HepG2 (cell line): ENCODE data around the gene HS3ST3A1. TPM values are rescaled to one million over a fixed set of nuclear protein-coding genes. Genes with fewer than 3 reads are reported as not detected.

Experiments used
- ATAC-seq: fragments of 200-7000 bp; cut with Tn5 transposase; 3 replicates; pipeline ENCODE4 v1.9.1; 2020; ENCODE audit warnings: mild to moderate bottlenecking, moderate library complexity
- BruUV-seq: library from RNA; stranded (reverse); fragments of 400-500 nt; replicated peaks from 2 replicates; lab custom pipeline; 2021; lab: Mats Ljungman, UMichigan
- CTCF ChIA-PET: fragments of 300-600 bp; formaldehyde crosslinking; extraction: SDS; loops from one replicate; lab custom pipeline; 2021; ENCODE audit warnings: low total read pairs, inconsistent platforms, low intra/inter-chr PET ratio; lab: Yijun Ruan, JAX
- POLR2A ChIA-PET: fragments of 350-600 bp; sonication (Branson Sonifier 250); formaldehyde crosslinking; loops from one replicate; lab custom pipeline; 2020; ENCODE audit warnings: antibody characterized with exemption, inconsistent platforms; lab: Yijun Ruan, JAX
- DNase-seq: peaks from one replicate; pipeline ENCODE4 v3.0.0-alpha.2; 2015; ENCODE audit warnings: low spot score
- FAIRE-seq: peaks from 3 replicates; lab custom pipeline; 2011; peaks lifted over from hg19 to GRCh38; lab: Jason Lieb, UNC
- H2AFZ ChIP-seq: one replicate; pipeline ENCODE4 v1.6.1; 2011; ENCODE audit warnings: low read length, inconsistent platforms
- H3K27ac ChIP-seq: fragments of 300-600 bp; 3 replicates; pipeline ENCODE4 v1.8.0; 2011; ENCODE audit warnings: mixed run types, mild to moderate bottlenecking, mixed read lengths, low read length, inconsistent platforms; ENCODE audit not compliant: insufficient read depth; ENCODE audit errors: extremely low read length
- H3K27me3 ChIP-seq, 2 experiments: fragments of 200-600 bp in 1 of 2; 2 replicates in 1 of 2; 3 replicates in 1 of 2; pipeline versions ENCODE4 v1.6.0 to v1.8.0; 2011; ENCODE audit warnings: low read length in 2 of 2, mild to moderate bottlenecking in 2 of 2, moderate library complexity in 2 of 2, inconsistent platforms in 1 of 2; ENCODE audit not compliant: insufficient read depth in 2 of 2, control insufficient read depth in 1 of 2
- H3K36me3 ChIP-seq, 2 experiments: fragments of 200-600 bp in 1 of 2; replicated peaks in 1 of 2; 2 replicates in 1 of 2; 3 replicates in 1 of 2; pipeline versions ENCODE4 v1.5.1 to v1.8.0; 2011; ENCODE audit warnings: low read length in 2 of 2, inconsistent platforms in 1 of 2; ENCODE audit not compliant: insufficient read depth in 2 of 2, control insufficient read depth in 1 of 2
- H3K4me1 ChIP-seq: 2 replicates; pipeline ENCODE4 v1.5.1; 2012; ENCODE audit warnings: low read length, inconsistent platforms; ENCODE audit not compliant: insufficient read depth
- H3K4me2 ChIP-seq: 2 replicates; pipeline ENCODE4 v1.6.0; 2011; ENCODE audit warnings: low read depth, low read length, inconsistent platforms
- H3K4me3 ChIP-seq, 3 experiments: fragments of 200-600 bp in 1 of 3; sonication (generic), shearing (Covaris generic) in 1 of 3; replicated peaks in 1 of 3; 2 replicates each; pipeline ENCODE4 v1.5.1; 2011 to 2016; ENCODE audit warnings: low read length in 3 of 3, inconsistent platforms in 2 of 3, low read depth in 2 of 3, mild to moderate bottlenecking in 2 of 3, control low read depth in 1 of 3, mixed read lengths in 1 of 3; ENCODE audit not compliant: insufficient read depth in 1 of 3
- H3K79me2 ChIP-seq: one replicate; pipeline ENCODE4 v1.6.1; 2011; ENCODE audit warnings: low read length, inconsistent platforms; ENCODE audit not compliant: insufficient read depth
- H3K9ac ChIP-seq: 2 replicates; pipeline ENCODE4 v1.6.0; 2011; ENCODE audit warnings: mild to moderate bottlenecking, low read depth, low read length, inconsistent platforms; ENCODE audit not compliant: insufficient read depth
- H3K9me3 ChIP-seq: 2 replicates; pipeline ENCODE4 v1.5.1; 2012; ENCODE audit warnings: mild to moderate bottlenecking, low read length
- H4K20me1 ChIP-seq: 2 replicates; pipeline ENCODE4 v1.6.0; 2011; ENCODE audit warnings: inconsistent platforms, mild to moderate bottlenecking, low read length, moderate library complexity; ENCODE audit not compliant: insufficient read depth
- HNF4A ChIP-seq: sonication (generic); formaldehyde crosslinking; IDR thresholded peaks from 2 replicates; pipeline ENCODE4 v1.4.0; 2020; ENCODE audit warnings: missing genetic modification reagents
- MED13 ChIP-seq: sonication (generic); formaldehyde crosslinking; IDR thresholded peaks from 2 replicates; pipeline ENCODE4 v1.5.0; 2020; ENCODE audit warnings: missing genetic modification reagents
- PHF21A ChIP-seq: sonication (generic); formaldehyde crosslinking; IDR thresholded peaks from 2 replicates; pipeline ENCODE4 v1.5.0; 2020; ENCODE audit warnings: mild to moderate bottlenecking, missing genetic modification reagents
- ZNF251 ChIP-seq: sonication (generic); formaldehyde crosslinking; IDR thresholded peaks from 2 replicates; pipeline ENCODE4 v1.9.0; 2021; ENCODE audit warnings: mild to moderate bottlenecking, missing genetic modification reagents
- ZNF570 ChIP-seq: sonication (generic); formaldehyde crosslinking; IDR thresholded peaks from 2 replicates; pipeline ENCODE4 v1.4.0; 2020; ENCODE audit warnings: mild to moderate bottlenecking, missing genetic modification reagents, borderline replicate concordance
- WGBS: methylation state at CpG from one replicate; pipeline ENCODE4 v1.1.6; 2017; ENCODE audit warnings: low lambda C conversion rate; 5-methylcytosine and 5-hydroxymethylcytosine counted together
- in situ Hi-C: cut with HindIII; loops from 2 replicates; pipeline ENCODE4 v1.10.0; 2017; ENCODE audit warnings: low pct_unique_long_range_greater_than_20kb; ENCODE audit not compliant: extremely low pct_ligation_motif_present
- intact Hi-C: fragments of 100-400 bp; cut with micrococcal nuclease; formaldehyde crosslinking; loops from one replicate; pipeline ENCODE4 v1.10.0; 2022; ENCODE audit not compliant: unreplicated experiment
- polyA plus RNA-seq, 8 experiments: library from polyadenylated mRNA; depleted of rRNA in 3 of 8; stranded (reverse) in 7 of 8; unstranded in 1 of 8; fragments of >200 nt; fragmentation: Illumina TruSeq in 4 of 8; extraction: Trizol in 4 of 8; gene quantifications; 2 replicates each; pipeline versions ENCODE4 v1.2.1 to v1.2.3, GENCODE V29; 2011 to 2016; ENCODE audit warnings: low read depth in 4 of 8, missing spikeins in 1 of 8, mixed read lengths in 1 of 8; ENCODE audit not compliant: insufficient read depth in 1 of 8
- total RNA-seq, 5 experiments: library from RNA; depleted of rRNA; stranded (reverse); fragments of >200 nt; fragmentation: Illumina TruSeq; extraction: Trizol; gene quantifications; 2 replicates each; pipeline ENCODE4 v1.2.3, GENCODE V29; 2016; ENCODE audit warnings: low read depth in 1 of 5
- TF ChIP-seq, protein P1 (sequence below): sonication (generic); formaldehyde crosslinking; IDR thresholded peaks from 2 replicates; pipeline ENCODE4 v1.4.0; 2020; ENCODE audit warnings: missing genetic modification reagents, mild to moderate bottlenecking, borderline replicate concordance
- TF ChIP-seq, protein P2 (sequence below): sonication (generic); formaldehyde crosslinking; IDR thresholded peaks from 2 replicates; pipeline ENCODE4 v1.5.1; 2020; ENCODE audit warnings: mild to moderate bottlenecking, missing genetic modification reagents, moderate library complexity

HS3ST3A1 gene
- total and polyA plus RNA-seq, 2 of the 13 experiments (the other 11 are each of a cell fraction or from before 2014, with no cell fraction given) = 1.3 to 3.5 TPM

DNA sequence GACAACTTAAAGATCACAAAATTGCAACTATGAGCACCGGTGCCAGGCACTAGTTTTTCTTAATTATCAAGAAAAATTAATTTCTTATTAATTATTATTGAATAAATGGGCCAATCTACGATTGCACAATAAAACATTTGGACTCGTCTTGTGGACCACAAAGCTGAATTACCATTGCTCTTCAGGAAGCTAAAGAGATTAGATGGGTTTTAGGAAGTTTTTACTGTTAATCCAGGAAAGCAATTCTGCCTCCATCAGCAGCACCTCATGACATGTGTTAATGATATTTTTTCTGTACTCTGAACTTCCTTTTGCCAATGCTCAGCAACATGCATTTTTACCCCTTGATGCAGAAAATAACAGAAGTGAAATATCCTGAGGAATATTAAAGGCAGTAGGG, 37.9 kb downstream of the HS3ST3A1 start (continued):
- TF ChIP-seq, protein P1, sequence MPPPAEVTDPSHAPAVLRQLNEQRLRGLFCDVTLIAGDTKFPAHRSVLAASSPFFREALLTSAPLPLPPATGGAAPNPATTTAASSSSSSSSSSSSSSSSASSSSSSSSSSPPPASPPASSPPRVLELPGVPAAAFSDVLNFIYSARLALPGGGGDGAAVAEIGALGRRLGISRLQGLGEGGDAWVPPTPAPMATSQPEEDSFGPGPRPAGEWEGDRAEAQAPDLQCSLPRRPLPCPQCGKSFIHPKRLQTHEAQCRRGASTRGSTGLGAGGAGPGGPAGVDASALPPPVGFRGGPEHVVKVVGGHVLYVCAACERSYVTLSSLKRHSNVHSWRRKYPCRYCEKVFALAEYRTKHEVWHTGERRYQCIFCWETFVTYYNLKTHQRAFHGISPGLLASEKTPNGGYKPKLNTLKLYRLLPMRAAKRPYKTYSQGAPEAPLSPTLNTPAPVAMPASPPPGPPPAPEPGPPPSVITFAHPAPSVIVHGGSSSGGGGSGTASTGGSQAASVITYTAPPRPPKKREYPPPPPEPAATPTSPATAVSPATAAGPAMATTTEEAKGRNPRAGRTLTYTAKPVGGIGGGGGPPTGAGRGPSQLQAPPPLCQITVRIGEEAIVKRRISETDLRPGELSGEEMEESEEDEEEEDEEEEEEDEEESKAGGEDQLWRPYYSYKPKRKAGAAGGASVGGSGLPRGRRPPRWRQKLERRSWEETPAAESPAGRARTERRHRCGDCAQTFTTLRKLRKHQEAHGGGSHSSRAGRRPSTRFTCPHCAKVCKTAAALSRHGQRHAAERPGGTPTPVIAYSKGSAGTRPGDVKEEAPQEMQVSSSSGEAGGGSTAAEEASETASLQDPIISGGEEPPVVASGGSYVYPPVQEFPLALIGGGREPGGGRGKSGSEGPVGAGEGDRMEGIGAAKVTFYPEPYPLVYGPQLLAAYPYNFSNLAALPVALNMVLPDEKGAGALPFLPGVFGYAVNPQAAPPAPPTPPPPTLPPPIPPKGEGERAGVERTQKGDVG (CRISPR knock-in tag) = no peak

DNA sequence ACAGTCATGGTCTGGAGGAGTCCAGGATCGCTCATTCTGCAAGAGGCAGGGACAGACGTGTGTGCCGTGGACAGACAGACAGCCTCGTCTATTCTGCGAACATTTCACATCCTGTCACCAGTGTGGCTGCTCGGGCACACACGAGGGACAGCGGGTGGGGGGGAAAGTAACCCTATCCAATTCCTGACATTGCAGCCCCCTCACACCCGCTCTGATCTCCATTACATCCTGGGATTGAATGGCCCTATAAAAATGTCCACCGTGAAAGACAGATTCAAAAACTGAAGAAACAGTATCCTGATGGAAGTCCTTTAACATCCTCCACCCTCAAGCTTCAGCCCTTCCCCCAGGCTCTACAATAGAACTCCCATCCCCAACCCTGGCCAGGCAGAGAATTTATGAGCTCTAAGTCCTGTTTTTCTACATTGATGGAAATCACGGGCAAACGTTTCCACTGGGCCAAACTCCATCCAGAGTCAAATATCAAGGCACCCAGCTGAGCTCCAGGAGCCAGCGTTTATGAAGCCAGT, 39.4 kb downstream of the HS3ST3A1 start:
- Histone ChIP-seq H3K79me2 (no peaks in the 10 kb centered on the region), H4K20me1 (no peaks in the 10 kb centered on the region), H3K4me2 (no peak overlapping the region), H3K4me1 (peaks cover 10% of the 10 kb centered on the region; the same call in 1 of the 2 replicates), H3K27ac (no peak overlapping the region), H2AFZ (no peak overlapping the region), H3K9ac (no peak overlapping the region), H3K9me3 (no peaks in the 10 kb centered on the region), H3K4me3 (no peak overlapping the region), H3K27me3 (peaks cover 0 to 5% of the 10 kb centered on the region in 2 experiments; a peak in 2 of 5 replicates), H3K36me3 (no peaks in the 10 kb centered on the region)
- intact Hi-C loops (no loop called here), in situ Hi-C loops (no loop called here)
- no peak for FAIRE-seq
- DNase-seq = no peak
- peak; percentile 73 for ATAC-seq
- POLR2A ChIA-PET = no interaction called here
- no TSS peak for BruUV-seq
- TF ChIP-seq ZNF570 (CRISPR knock-in tag) (no peak), PHF21A (CRISPR knock-in tag) (0 out of 2 replicates have a peak, but pooled peaks have one; percentile 32), ZNF251 (CRISPR knock-in tag) (no peak), MED13 (no peak), HNF4A (CRISPR knock-in tag) (0 out of 2 replicates have a peak, but pooled peaks have one; percentile 4)
- TF ChIP-seq, protein P2, sequence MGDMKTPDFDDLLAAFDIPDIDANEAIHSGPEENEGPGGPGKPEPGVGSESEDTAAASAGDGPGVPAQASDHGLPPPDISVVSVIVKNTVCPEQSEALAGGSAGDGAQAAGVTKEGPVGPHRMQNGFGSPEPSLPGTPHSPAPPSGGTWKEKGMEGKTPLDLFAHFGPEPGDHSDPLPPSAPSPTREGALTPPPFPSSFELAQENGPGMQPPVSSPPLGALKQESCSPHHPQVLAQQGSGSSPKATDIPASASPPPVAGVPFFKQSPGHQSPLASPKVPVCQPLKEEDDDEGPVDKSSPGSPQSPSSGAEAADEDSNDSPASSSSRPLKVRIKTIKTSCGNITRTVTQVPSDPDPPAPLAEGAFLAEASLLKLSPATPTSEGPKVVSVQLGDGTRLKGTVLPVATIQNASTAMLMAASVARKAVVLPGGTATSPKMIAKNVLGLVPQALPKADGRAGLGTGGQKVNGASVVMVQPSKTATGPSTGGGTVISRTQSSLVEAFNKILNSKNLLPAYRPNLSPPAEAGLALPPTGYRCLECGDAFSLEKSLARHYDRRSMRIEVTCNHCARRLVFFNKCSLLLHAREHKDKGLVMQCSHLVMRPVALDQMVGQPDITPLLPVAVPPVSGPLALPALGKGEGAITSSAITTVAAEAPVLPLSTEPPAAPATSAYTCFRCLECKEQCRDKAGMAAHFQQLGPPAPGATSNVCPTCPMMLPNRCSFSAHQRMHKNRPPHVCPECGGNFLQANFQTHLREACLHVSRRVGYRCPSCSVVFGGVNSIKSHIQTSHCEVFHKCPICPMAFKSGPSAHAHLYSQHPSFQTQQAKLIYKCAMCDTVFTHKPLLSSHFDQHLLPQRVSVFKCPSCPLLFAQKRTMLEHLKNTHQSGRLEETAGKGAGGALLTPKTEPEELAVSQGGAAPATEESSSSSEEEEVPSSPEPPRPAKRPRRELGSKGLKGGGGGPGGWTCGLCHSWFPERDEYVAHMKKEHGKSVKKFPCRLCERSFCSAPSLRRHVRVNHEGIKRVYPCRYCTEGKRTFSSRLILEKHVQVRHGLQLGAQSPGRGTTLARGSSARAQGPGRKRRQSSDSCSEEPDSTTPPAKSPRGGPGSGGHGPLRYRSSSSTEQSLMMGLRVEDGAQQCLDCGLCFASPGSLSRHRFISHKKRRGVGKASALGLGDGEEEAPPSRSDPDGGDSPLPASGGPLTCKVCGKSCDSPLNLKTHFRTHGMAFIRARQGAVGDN (CRISPR knock-in tag) = peak; percentile 42
- TF ChIP-seq, all 625 proteins: peak for 3
- WGBS = 25% methylated on average over 10 of the region's 13 CpGs
- CTCF ChIA-PET = no interaction called here
